ES-I3 (cell line): ENCODE data around the gene LRRTM4.

Source experiments
- H3K36me3 ChIP-seq: 2 replicates; pipeline ENCODE4 v1.6.1; 2013; ENCODE audit warnings: mild to moderate bottlenecking, low read length, control low read depth, moderate library complexity; ENCODE audit not compliant: insufficient read depth
- H3K4me1 ChIP-seq: 2 replicates; pipeline ENCODE4 v1.6.1; 2013; ENCODE audit warnings: mild to moderate bottlenecking, control low read depth, low read length; ENCODE audit not compliant: insufficient read depth
- H3K9ac ChIP-seq: 2 replicates; pipeline ENCODE4 v1.6.1; 2013; ENCODE audit warnings: low read depth, mild to moderate bottlenecking, low read length, moderate library complexity
- H3K9me3 ChIP-seq: 2 replicates; pipeline ENCODE4 v1.6.1; 2013; ENCODE audit warnings: mild to moderate bottlenecking, low read length, moderate library complexity; ENCODE audit not compliant: control insufficient read depth, insufficient read depth

LRRTM4 gene

DNA sequence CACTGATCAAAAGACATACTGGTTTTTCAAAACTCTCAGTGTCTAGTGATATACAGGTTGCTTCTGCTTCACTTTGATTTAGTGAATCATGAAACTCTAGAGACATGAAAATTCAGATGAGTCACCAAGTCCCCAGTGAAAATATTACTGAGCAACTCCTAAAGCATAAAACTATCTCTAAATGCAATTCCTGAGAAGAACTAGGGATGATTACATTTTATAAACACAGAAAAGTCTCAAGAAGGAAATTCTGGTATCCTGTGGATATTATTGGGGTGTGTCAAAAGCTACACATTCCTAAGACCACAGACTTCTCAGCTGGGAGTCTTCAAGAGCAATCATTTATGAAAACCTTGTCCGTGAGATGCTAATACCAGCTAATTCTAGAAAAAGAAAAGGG, 9.7 kb downstream of the LRRTM4 start:
- H3K36me3 ChIP-seq, result no peaks in the 10 kb centered on the region
- H3K9ac ChIP-seq, result no peak overlapping the region
- no peaks in the 10 kb centered on the region for H3K9me3 ChIP-seq
- H3K4me1 ChIP-seq, result peaks cover 8% of the 10 kb centered on the region; the same call in 1 of the 2 replicates

- H3K9ac ChIP-seq, result no peak overlapping the region
- peaks cover 8% of the 10 kb centered on the region; the same call in 1 of the 2 replicates for H3K4me1 ChIP-seq
- H3K9me3 ChIP-seq, result no peaks in the 10 kb centered on the region
- no peaks in the 10 kb centered on the region for H3K36me3 ChIP-seq
Observed at GRCh38 chr2:77508511-77508910, 13.7 kb downstream of the LRRTM4 start.

GRCh38 chr2:77507657-77508056, 14.5 kb downstream of the LRRTM4 start:
- Histone ChIP-seq H3K9me3 (no peaks in the 10 kb centered on the region), H3K9ac (no peak overlapping the region), H3K36me3 (no peaks in the 10 kb centered on the region), H3K4me1 (peaks cover 5% of the 10 kb centered on the region; the same call in 1 of the 2 replicates)

- H3K4me1 ChIP-seq, result no peaks in the 10 kb centered on the region; the same call in 1 of the 2 replicates
- H3K9ac ChIP-seq, result no peak overlapping the region
- no peaks in the 10 kb centered on the region for H3K36me3 ChIP-seq
- H3K9me3 ChIP-seq, result no peaks in the 10 kb centered on the region
Observed at GRCh38 chr2:77488141-77488540, 34.0 kb downstream of the LRRTM4 start.

DNA sequence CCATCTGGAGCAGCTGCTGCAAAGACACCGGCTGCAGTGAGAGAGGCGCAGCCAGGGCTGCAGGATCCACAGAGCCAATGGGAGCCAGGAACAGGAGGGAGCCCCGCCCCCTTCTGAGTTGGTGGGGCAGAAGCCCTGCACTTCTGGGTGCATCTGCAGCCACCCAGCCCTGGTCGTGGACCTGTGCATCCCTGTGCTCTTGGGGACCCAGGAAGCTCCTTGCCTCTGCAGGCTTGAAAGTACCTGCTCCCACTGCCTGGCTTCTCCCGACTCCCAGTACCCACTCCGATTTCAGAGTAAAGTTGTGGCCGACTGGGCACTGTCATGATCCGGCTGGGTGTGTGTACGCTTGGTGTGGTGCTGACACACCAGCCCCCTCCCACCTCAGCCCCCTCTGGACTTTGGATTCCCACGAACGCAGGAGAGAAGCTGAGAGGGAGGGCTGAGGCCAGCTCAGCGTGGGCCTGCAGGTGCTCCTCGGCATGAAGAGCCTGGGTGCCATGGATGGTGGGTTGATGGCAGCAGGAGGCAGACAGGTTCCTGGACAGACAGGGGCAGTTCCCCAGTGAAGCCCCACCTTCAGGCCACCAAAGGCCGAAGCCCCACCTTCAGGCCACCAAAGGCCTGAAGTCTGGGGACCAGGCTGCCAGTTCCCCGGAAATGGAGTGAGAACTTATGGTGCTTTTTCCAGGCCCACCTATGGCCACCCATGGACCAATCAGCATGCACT, 34.9 kb downstream of the LRRTM4 start:
- no peaks in the 10 kb centered on the region for H3K9me3 ChIP-seq

GRCh38 chr2:77484026-77484425, 38.1 kb downstream of the LRRTM4 start:
- Histone ChIP-seq H3K9me3 (no peaks in the 10 kb centered on the region), H3K4me1 (no peaks in the 10 kb centered on the region; the same call in 1 of the 2 replicates), H3K9ac (no peak overlapping the region), H3K36me3 (no peaks in the 10 kb centered on the region)

More for the DNA sequence above, 34.9 kb downstream of the LRRTM4 start:
- Histone ChIP-seq H3K36me3 (no peaks in the 10 kb centered on the region), H3K4me1 (no peaks in the 10 kb centered on the region; the same call in 1 of the 2 replicates), H3K9ac (no peak overlapping the region)

DNA sequence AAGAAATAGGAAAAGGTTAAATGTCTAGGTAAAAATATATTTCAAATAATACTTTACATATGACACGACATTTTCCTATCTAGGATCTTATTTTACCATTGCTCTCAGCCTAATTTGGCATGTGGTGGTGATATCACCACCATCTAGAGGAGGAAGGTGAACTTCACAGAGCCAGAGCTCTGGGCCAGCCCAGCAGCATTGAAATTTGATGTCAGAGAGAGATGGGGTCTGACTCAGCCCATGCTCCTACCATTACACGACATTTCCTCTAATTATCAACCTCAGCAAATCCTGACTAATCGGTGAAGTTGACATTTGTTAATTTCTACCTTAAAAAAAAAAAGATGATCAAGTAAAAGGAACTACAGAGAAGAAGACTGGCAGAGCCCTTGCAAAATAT, 42.3 kb downstream of the LRRTM4 start:
- no peaks in the 10 kb centered on the region for H3K36me3 ChIP-seq
- no peaks in the 10 kb centered on the region; the same call in 1 of the 2 replicates for H3K4me1 ChIP-seq
- H3K9me3 ChIP-seq, result no peaks in the 10 kb centered on the region; the same call in 1 of the 2 replicates
- no peak overlapping the region for H3K9ac ChIP-seq

DNA sequence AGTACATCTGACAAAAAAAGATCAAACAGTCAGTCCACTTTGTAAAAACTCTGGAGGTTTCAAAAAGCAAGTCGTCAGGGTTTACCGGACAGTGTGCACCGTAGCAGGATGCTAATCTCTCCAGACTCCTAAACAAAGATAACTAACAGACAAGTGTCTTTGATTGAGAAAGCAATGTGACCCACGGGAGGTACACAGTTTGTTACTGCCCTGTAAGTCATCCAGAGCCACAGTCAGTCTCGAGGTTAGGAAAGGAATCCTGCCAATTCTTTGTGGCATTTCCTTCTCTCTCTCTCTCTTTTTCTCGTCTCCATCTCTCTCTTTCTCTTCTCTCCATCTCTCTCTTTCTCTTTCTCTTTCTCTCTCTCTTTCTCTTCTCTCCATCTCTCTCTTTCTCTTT, 42.8 kb downstream of the LRRTM4 start:
- H3K9me3 ChIP-seq, result no peaks in the 10 kb centered on the region; the same call in 1 of the 2 replicates
- H3K9ac ChIP-seq, result no peak overlapping the region
- H3K4me1 ChIP-seq, result no peaks in the 10 kb centered on the region; the same call in 1 of the 2 replicates
- H3K36me3 ChIP-seq, result no peaks in the 10 kb centered on the region

- no peak overlapping the region for H3K9ac ChIP-seq
- H3K36me3 ChIP-seq, result no peaks in the 10 kb centered on the region
- H3K4me1 ChIP-seq, result no peaks in the 10 kb centered on the region
- no peaks in the 10 kb centered on the region for H3K9me3 ChIP-seq
Observed at GRCh38 chr2:77470096-77470495, 52.1 kb downstream of the LRRTM4 start.

GRCh38 chr2:77469106-77469505, 53.1 kb downstream of the LRRTM4 start:
- no peaks in the 10 kb centered on the region for H3K9me3 ChIP-seq
- no peak overlapping the region for H3K9ac ChIP-seq
- H3K36me3 ChIP-seq, result no peaks in the 10 kb centered on the region
- no peaks in the 10 kb centered on the region for H3K4me1 ChIP-seq

DNA sequence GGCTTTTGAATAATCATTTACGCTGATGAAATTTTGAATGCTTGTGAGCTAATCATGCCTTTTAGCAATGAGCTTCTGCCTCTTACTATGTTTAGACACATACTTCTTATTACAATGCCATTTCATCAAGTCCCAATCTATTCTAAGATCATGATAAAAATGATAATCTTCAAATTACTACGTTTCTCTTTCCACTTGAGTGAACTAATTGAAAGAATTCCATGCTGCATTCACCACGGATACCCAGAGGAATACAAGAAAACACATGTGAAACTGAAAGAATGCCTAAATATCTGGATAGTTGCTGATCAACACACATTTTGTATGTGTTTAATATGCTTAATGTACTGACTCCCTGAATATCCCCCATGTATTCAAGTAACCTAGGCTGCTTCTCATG, 62.3 kb downstream of the LRRTM4 start:
- Histone ChIP-seq H3K9me3 (no peaks in the 10 kb centered on the region), H3K36me3 (no peaks in the 10 kb centered on the region), H3K4me1 (peaks cover 13% of the 10 kb centered on the region), H3K9ac (no peak overlapping the region)

DNA sequence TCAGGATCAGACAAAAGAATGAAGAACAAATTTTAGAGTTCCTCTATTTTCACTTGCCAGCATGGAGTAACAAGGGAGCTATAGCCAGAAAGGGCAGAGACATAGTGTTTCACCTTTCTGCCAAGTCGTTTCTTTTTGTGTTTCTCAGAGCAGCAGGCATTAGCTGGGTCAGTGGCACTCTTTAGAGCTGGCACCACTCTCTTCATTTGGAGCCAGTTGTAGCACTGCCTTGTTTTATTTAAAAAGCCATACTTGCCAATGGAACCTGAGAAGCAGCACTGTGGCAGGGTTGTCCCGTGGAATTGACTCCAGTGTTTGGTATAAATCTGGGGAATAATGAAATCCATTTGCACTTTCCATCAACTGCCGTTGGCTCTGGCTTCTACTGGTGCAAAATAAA, 64.0 kb downstream of the LRRTM4 start:
- Histone ChIP-seq H3K36me3 (no peaks in the 10 kb centered on the region), H3K9me3 (no peaks in the 10 kb centered on the region), H3K4me1 (peaks cover 13% of the 10 kb centered on the region), H3K9ac (no peak overlapping the region)

DNA sequence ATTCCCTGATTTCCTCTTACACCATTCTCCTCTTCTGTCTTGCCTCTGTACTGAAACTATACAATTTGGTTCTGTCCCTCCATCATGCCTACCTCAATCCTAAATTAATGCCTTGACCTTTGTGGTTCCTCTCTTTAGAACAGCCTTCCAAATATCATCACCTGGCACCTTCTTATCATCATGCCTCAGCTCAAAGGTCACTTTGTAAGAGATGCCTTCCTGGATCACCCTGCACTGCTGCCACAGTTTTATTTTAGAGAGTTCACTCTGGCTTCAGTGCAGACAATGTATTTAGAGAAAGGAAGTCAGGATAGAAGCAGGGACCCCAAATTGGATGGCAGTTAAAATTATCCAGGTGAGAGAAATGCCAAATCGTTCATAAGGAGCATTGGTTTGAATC, 64.5 kb downstream of the LRRTM4 start:
- H3K9me3 ChIP-seq, result no peaks in the 10 kb centered on the region
- no peak overlapping the region for H3K9ac ChIP-seq
- peaks cover 12% of the 10 kb centered on the region for H3K4me1 ChIP-seq
- H3K36me3 ChIP-seq, result no peaks in the 10 kb centered on the region

GRCh38 chr2:77443076-77443475, 79.1 kb downstream of the LRRTM4 start:
- Histone ChIP-seq H3K9me3 (no peaks in the 10 kb centered on the region), H3K4me1 (no peaks in the 10 kb centered on the region), H3K9ac (no peak overlapping the region), H3K36me3 (no peaks in the 10 kb centered on the region)

- Histone ChIP-seq H3K4me1 (no peaks in the 10 kb centered on the region), H3K36me3 (no peaks in the 10 kb centered on the region), H3K9me3 (no peaks in the 10 kb centered on the region), H3K9ac (no peak overlapping the region)
Observed at GRCh38 chr2:77434880-77435279, 87.3 kb downstream of the LRRTM4 start.
